K562 (cell line): Measurements from ENCODE around the gene HMGCL. TPM values are rescaled to one million over a fixed set of nuclear protein-coding genes. Genes with fewer than 3 reads are reported as not detected.

ENCODE experiments used
- CAMTA2 ChIP-seq: fragments of 250-450 bp; sonication (Bioruptor Pico); conservative IDR thresholded peaks from 2 replicates; pipeline ENCODE4 v1.5.1; 2022
- CBFB ChIP-seq: sonication (generic); formaldehyde crosslinking; IDR thresholded peaks from 2 replicates; pipeline ENCODE4 v1.4.0; 2020; ENCODE audit warnings: mild to moderate bottlenecking, missing genetic modification reagents
- GABPA ChIP-seq: fragments of 200-800 bp; sonication (Bioruptor generic); conservative IDR thresholded peaks from 2 replicates; pipeline ENCODE4 v1.6.1; 2016; ENCODE audit warnings: low read depth, missing genetic modification characterization, missing compliant biosample characterization
- MAFG ChIP-seq: fragments of 450-650 bp; conservative IDR thresholded peaks from 2 replicates; pipeline ENCODE4 v1.6.1; 2016; ENCODE audit warnings: missing genetic modification characterization, missing compliant biosample characterization
- MBD2 ChIP-seq: sonication (generic); IDR thresholded peaks from 2 replicates; pipeline ENCODE4 v1.6.1; 2016; ENCODE audit warnings: low read depth, borderline replicate concordance
- MED1 ChIP-seq: sonication (generic); formaldehyde crosslinking; IDR thresholded peaks from 2 replicates; pipeline ENCODE4 v1.8.1; 2023; ENCODE audit warnings: missing genetic modification reagents, borderline replicate concordance
- MEF2A ChIP-seq: IDR thresholded peaks from 2 replicates; pipeline ENCODE4 v1.6.1; 2011; ENCODE audit warnings: low read depth, mild to moderate bottlenecking, low read length, moderate library complexity; ENCODE audit not compliant: control insufficient read depth
- RBBP5 ChIP-seq: fragments of 200-600 bp; sonication (generic); IDR thresholded peaks from 2 replicates; pipeline ENCODE4 v1.6.1; 2012; ENCODE audit warnings: borderline replicate concordance, mild to moderate bottlenecking, low read length, control low read depth, inconsistent platforms; ENCODE audit not compliant: insufficient read depth, poor library complexity, severe bottlenecking
- SMARCA5 ChIP-seq: fragments of 450-650 bp; IDR thresholded peaks from 2 replicates; pipeline ENCODE4 v1.6.1; 2016
- THAP7 ChIP-seq: fragments of 250-450 bp; sonication (Bioruptor Pico); IDR thresholded peaks from 2 replicates; pipeline ENCODE4 v1.5.0; 2021
- TRIM24 ChIP-seq, 2 experiments: fragments of 450-650 bp; IDR thresholded peaks; 2 replicates each; pipeline ENCODE4 v1.6.1; 2016
- XRCC3 ChIP-seq: fragments of 450-650 bp; IDR thresholded peaks from 2 replicates; pipeline ENCODE4 v1.6.1; 2017; ENCODE audit warnings: mild to moderate bottlenecking, moderate library complexity
- ZEB2 ChIP-seq: fragments of 450-650 bp; IDR thresholded peaks from 2 replicates; pipeline ENCODE4 v1.6.1; 2016
- ZNF444 ChIP-seq: fragments of 250-450 bp; sonication (Bioruptor Pico); IDR thresholded peaks from 2 replicates; pipeline ENCODE4 v1.4.0; 2020; ENCODE audit warnings: mild to moderate bottlenecking, moderate library complexity
- ZSCAN32 ChIP-seq: fragments of 450-650 bp; formaldehyde crosslinking; IDR thresholded peaks from 2 replicates; pipeline ENCODE4 v1.4.0; 2020; ENCODE audit warnings: mild to moderate bottlenecking, moderate library complexity
- polyA plus RNA-seq, 8 experiments: library from polyadenylated mRNA; depleted of rRNA in 4 of 8; stranded (reverse) in 5 of 8; unstranded in 3 of 8; fragments of >200 nt; fragmentation: Nextera tagmentation in 2 of 8; fragmentation: Illumina TruSeq in 1 of 8; extraction: Ambion mirVana in 2 of 8; extraction: Trizol in 1 of 8; gene quantifications; 2 replicates each; pipeline versions ENCODE4 v1.2.1 to v1.2.3, GENCODE V29; 2011 to 2014; ENCODE audit warnings: inconsistent platforms in 1 of 8, missing spikeins in 1 of 8
- total RNA-seq, 7 experiments: library from RNA; depleted of rRNA in 6 of 7; stranded (reverse); fragments of >200 nt in 6 of 7; fragmentation: Illumina TruSeq in 2 of 7; extraction: Trizol in 2 of 7; gene quantifications; 2 replicates each; pipeline versions ENCODE4 v1.2.1 to v1.2.3, GENCODE V29; 2011 to 2021; ENCODE audit warnings: low replicate concordance in 1 of 7
- TF ChIP-seq, protein P1 (sequence below): fragments of 150-350 bp; IDR thresholded peaks from 2 replicates; pipeline ENCODE4 v1.6.1; 2014; ENCODE audit warnings: low read depth, mild to moderate bottlenecking, low read length, borderline replicate concordance
- TF ChIP-seq, protein P2 (sequence below): fragments of 250-450 bp; sonication (Bioruptor Pico); IDR thresholded peaks from 2 replicates; pipeline ENCODE4 v1.5.0; 2022; ENCODE audit warnings: mild to moderate bottlenecking

HMGCL gene
- total and polyA plus RNA-seq, 9 of the 15 experiments (the other 6 are each of a cell fraction or from before 2014, with no cell fraction given) = 18.0 to 82.2 (median 24.2) TPM

DNA sequence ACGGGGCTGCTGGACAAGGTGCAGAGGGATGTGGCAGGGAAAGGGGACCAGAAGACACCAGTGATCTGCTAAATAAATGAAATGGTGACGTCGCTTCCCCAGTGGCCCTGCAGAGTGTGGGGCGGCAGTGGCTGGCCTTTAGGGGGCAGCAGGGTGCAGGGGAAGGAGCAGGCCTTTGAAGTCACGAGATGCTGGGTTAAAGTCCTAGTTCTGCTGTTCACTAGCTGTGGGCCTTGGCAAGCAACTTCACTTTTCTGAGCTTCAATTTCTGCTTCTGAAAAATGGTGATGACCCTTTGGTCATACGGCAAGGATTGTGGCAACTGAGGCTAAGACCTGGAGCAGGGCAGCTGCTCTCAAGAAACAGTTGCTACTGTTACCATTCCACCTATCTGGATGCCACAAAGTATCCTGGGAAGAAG is 15.5 kb downstream of the HMGCL start (continued):
- TF ChIP-seq MED1 (CRISPR knock-in tag) (no peak), MAFG (no peak), XRCC3 (no peak), THAP7 (CRISPR knock-in tag) (no peak), SMARCA5 (peak; percentile 67; the same call in 1 of the 2 replicates), RBBP5 (no peak), CAMTA2 (CRISPR knock-in tag) (no peak), ZSCAN32 (CRISPR knock-in tag) (no peak), CBFB (CRISPR knock-in tag) (0 out of 2 replicates have a peak, but pooled peaks have one; percentile 37), ZNF444 (CRISPR knock-in tag) (no peak), MEF2A (no peak), TRIM24 (IDR thresholded peaks at IDR 0.05) (no peak), MBD2 (no peak), GABPA (no peak), ZEB2 (no peak)
- TF ChIP-seq, protein P1, sequence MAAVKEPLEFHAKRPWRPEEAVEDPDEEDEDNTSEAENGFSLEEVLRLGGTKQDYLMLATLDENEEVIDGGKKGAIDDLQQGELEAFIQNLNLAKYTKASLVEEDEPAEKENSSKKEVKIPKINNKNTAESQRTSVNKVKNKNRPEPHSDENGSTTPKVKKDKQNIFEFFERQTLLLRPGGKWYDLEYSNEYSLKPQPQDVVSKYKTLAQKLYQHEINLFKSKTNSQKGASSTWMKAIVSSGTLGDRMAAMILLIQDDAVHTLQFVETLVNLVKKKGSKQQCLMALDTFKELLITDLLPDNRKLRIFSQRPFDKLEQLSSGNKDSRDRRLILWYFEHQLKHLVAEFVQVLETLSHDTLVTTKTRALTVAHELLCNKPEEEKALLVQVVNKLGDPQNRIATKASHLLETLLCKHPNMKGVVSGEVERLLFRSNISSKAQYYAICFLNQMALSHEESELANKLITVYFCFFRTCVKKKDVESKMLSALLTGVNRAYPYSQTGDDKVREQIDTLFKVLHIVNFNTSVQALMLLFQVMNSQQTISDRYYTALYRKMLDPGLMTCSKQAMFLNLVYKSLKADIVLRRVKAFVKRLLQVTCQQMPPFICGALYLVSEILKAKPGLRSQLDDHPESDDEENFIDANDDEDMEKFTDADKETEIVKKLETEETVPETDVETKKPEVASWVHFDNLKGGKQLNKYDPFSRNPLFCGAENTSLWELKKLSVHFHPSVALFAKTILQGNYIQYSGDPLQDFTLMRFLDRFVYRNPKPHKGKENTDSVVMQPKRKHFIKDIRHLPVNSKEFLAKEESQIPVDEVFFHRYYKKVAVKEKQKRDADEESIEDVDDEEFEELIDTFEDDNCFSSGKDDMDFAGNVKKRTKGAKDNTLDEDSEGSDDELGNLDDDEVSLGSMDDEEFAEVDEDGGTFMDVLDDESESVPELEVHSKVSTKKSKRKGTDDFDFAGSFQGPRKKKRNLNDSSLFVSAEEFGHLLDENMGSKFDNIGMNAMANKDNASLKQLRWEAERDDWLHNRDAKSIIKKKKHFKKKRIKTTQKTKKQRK = no peak
- TF ChIP-seq, protein P2, sequence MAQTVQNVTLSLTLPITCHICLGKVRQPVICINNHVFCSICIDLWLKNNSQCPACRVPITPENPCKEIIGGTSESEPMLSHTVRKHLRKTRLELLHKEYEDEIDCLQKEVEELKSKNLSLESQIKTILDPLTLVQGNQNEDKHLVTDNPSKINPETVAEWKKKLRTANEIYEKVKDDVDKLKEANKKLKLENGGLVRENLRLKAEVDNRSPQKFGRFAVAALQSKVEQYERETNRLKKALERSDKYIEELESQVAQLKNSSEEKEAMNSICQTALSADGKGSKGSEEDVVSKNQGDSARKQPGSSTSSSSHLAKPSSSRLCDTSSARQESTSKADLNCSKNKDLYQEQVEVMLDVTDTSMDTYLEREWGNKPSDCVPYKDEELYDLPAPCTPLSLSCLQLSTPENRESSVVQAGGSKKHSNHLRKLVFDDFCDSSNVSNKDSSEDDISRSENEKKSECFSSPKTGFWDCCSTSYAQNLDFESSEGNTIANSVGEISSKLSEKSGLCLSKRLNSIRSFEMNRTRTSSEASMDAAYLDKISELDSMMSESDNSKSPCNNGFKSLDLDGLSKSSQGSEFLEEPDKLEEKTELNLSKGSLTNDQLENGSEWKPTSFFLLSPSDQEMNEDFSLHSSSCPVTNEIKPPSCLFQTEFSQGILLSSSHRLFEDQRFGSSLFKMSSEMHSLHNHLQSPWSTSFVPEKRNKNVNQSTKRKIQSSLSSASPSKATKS (CRISPR knock-in tag) = no peak
- TF ChIP-seq, all 486 proteins: peak for 67
